SHP77 (cell line): ENCODE data around the gene FNDC10.
"Not testable (repeated sequence)": the region's sequence is repeated elsewhere in the genome, so short reads cannot be mapped to it uniquely, and the experiment has no call there.

ENCODE experiments used
- DNase-seq, 2 experiments: peaks; one replicate each; lab custom pipeline; 2025; lab: John Stamatoyannopoulos, UW

FNDC10 gene

DNA sequence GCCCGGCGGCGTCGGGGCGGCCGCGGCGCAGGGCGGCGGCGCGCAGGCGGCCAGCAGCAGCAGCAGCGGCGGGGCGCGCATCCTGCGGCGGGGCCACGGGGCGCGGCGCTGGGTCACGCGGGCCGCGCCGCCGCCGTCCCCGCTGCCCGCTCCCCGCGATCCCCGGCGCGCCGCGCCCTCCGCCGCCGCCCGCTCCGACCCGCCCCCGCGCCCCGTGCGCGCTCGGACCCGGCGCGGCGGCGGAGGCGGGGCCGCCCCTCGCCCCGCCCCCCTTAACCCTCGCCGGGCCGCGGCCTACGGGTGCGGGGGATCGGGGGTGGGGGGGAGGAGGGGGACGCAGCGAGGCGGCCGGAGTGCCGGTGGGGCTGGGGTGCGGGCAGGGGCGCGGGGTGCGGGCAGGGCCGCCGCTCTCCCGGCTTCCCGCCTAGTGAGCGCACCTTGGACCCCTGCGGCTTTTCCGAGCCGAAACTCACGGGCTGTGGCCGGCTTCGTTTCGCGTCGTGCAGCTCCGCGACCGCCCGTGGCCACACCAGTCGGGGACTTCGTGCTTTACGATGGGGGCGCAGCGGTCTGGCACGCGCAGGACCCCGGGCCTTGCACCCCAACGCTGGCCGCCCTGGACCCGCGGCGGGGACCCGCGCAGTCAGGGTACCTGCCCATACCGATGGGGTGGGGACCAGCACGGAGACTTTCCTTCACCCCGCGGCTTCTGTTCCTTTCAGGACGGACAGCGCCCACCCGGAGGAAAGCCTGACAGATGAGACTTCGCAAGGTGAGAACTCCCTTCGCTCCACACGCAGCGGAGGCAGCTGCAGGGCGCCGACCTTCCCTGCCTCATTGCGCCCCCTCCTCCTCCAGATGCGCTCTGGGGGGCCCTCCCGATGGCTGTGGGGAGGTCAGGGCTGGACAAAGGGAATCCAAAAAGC is at the start of gene FNDC10:
Gene FNDC10 (minus strand): TSS at position 201 of the 926 bp plus-strand sequence. CDS start 120 bp downstream, at position 81.
- DNase-seq: no peak

DNA sequence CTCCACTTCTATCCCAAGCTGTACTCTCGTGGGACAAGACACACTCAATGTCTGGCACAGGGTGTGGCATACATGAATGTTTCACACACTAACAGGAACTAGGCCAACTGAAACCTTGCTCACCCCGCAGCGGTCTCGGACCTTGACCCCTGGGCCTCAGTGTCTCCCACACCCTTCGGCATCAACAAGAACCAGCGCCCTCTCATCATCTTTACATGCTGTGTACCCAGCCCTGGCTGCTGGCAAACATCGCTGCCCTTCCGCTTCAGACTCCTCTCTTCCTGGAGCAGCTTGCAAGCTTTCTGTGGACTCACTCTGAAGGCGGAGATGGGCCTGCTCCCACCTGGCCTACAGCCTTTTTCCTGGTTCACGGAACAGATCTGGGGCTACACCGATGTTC is 48.3 kb upstream of the FNDC10 start:
- DNase-seq: not testable (repeated sequence)

- not testable (repeated sequence) for DNase-seq
Observed at GRCh38 chr1:1647567-1648241, 47.8 kb upstream of the FNDC10 start.

DNA sequence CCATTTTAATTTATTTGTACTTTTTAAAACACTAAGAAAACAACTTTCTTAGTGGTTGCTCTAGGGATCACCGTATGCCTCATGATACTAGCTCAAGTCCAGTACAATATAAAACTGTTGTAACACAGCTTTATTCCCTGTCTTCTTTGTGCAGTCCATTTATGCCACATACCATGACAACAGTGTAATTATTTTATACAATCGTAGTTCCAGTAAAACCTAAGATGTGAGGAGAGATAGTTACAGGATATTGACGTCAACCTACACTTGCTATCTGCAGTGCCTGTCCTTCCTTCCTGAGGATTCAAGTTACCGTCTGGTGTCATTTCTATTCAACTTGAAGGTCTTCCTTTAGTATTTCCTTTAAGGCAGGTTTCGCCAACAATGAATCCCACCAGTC is 46.4 kb upstream of the FNDC10 start:
- not testable (repeated sequence) for DNase-seq

- DNase-seq: not testable (repeated sequence)
Observed at GRCh38 chr1:1640711-1641461, 41.0 kb upstream of the FNDC10 start.

DNA sequence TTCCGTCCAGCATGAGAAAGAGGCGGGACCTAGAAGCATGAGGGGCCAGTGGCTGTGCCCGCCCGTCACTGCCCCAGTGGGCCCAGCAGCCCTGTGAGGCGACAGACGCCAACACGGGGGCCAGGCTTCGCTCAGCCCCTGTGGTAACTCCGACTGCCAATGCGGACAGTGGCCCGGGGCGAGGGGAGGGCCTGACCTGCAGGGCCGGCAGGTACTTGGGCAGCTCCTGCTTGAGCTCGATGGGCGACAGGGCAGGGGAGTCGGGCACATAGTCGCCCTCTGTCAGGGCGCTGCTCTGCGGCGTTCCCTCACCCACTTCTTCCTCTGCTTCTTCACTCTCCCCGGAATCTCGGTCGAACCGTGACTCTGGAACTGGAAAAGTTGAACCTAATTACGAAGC is 40.1 kb upstream of the FNDC10 start:
- not testable (repeated sequence) for DNase-seq

- not testable (repeated sequence) for DNase-seq
Observed at GRCh38 chr1:1639368-1639767, 39.4 kb upstream of the FNDC10 start.

DNA sequence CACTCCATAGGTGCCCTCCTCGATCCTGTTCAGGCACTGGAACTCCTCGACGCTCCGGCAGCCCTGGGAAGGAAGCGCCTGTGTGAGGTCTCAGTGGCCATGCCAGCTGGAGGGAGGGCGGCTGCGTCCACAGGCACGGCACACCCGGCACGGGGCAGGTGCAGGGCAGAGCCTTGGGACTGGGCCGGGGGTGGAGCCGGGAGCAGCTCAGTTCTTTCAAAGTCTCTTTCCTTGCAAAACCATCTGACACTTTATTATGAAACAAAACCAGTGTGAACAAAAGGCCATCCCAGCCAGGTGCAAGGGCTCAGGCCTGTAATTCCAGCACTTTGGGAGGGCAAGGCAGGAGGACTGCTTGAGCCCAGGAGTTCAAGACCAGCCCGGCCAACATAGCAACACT is 38.6 kb upstream of the FNDC10 start:
- DNase-seq: not testable (repeated sequence)

GRCh38 chr1:1637479-1637875 is 37.5 kb upstream of the FNDC10 start:
- DNase-seq: not testable (repeated sequence)

GRCh38 chr1:1636621-1637478 is 36.9 kb upstream of the FNDC10 start:
- DNase-seq: not testable (repeated sequence)

GRCh38 chr1:1634613-1635012 is 34.7 kb upstream of the FNDC10 start:
- not testable (repeated sequence) for DNase-seq

GRCh38 chr1:1633409-1633808 is 33.5 kb upstream of the FNDC10 start:
- not testable (repeated sequence) for DNase-seq

- DNase-seq: no peak
Observed at GRCh38 chr1:1631782-1632420, 32.0 kb upstream of the FNDC10 start, which contains the start of gene MMP23B. TSS of gene MMP23B (plus strand) at chr1:1632173. CDS start at chr1:1632219, 46 bp downstream.

GRCh38 chr1:1630965-1631781 is 31.2 kb upstream of the FNDC10 start:
- DNase-seq: no peak

GRCh38 chr1:1630191-1630964 is 30.4 kb upstream of the FNDC10 start:
- DNase-seq: no peak

- no peak for DNase-seq
Observed at GRCh38 chr1:1629430-1630190, 29.7 kb upstream of the FNDC10 start.

DNA sequence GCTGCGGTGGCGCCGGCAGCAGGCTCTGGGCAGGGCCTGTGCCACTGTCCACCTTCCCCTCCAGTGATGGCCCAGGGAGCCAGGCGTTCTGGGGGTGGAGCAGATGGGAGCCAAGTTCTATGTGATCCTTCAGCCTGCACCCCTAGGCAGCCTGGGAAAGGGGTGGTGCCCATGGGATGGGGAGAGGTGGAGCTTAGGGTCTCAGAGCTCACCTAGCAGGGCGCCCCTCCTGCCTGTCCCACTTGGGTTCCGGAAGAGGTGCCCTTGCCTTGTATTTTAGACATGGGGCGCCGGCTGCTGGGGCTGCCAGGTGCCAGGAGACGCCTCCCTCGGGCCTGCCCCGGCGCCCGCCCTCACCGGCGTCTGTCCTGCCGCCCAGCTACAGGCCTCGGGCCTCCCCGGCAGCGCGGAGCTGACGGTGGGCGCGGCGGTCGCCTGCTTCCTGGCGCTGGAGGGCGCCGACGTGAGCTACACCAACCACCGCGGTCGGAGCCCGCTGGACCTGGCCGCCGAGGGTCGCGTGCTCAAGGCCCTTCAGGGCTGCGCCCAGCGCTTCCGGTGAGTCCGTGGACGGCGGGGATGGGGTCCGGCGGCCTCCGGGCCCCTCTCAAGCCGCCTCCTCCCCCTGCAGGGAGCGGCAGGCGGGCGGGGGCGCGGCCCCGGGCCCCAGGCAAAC is 29.0 kb upstream of the FNDC10 start:
- no peak for DNase-seq
